ENCODE data around the gene ACSM2A.

DNA sequence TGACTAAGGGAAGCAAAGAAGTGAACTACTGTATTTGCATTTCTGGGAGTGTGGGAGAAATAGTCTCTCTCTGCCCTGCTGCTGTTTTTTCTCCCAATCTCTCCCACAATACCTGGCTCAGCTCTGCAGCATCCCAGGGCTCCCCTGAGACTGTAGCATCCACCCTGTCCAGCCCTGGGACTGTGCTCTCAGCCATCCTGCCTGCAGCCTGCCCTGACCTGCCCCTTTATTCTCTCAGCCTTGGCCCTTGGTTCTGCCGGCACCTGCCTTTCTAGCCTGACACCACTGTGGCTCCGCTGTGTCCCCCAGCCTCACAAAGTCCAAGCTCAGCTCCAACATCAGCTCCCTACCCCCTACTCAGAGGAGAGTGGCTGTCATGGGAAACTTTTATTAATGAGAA, 48.7 kb upstream of the ACSM2A start:
- TF ChIP-seq, protein P1, sequence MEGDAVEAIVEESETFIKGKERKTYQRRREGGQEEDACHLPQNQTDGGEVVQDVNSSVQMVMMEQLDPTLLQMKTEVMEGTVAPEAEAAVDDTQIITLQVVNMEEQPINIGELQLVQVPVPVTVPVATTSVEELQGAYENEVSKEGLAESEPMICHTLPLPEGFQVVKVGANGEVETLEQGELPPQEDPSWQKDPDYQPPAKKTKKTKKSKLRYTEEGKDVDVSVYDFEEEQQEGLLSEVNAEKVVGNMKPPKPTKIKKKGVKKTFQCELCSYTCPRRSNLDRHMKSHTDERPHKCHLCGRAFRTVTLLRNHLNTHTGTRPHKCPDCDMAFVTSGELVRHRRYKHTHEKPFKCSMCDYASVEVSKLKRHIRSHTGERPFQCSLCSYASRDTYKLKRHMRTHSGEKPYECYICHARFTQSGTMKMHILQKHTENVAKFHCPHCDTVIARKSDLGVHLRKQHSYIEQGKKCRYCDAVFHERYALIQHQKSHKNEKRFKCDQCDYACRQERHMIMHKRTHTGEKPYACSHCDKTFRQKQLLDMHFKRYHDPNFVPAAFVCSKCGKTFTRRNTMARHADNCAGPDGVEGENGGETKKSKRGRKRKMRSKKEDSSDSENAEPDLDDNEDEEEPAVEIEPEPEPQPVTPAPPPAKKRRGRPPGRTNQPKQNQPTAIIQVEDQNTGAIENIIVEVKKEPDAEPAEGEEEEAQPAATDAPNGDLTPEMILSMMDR (IDR thresholded peaks at IDR 0.05 in 4 of 5, conservative IDR thresholded peaks at IDR 0.05 in 1 of 5), result no peak
- TF ChIP-seq POLR2A (IDR thresholded peaks at IDR 0.05), result no peak

Data from gastrocnemius medialis (tissue), 4 donors.